H1 (cell line): ENCODE data around the gene UGT1A8. TPM values are rescaled to one million over a fixed set of nuclear protein-coding genes. Genes with fewer than 3 reads are reported as not detected.

Experiments used
- CTCF ChIA-PET: fragments of 300-600 bp; sonication (Branson Sonifier 250); formaldehyde crosslinking; loops from one replicate; lab custom pipeline; 2021; ENCODE audit not compliant: partially characterized antibody; lab: Charles Lee
- POLR2A ChIA-PET: fragments of 300-600 bp; sonication (Branson Sonifier 250); formaldehyde crosslinking; loops from one replicate; lab custom pipeline; 2021; ENCODE audit warnings: inconsistent platforms; ENCODE audit not compliant: partially characterized antibody; lab: Charles Lee
- DNase-seq, 2 experiments: peaks; one replicate each; pipeline versions ENCODE4 v3.0.0 to v3.0.0-alpha.2; 2010 to 2022; ENCODE audit warnings: low spot score in 2 of 2, low read depth in 1 of 2, mixed read lengths in 1 of 2
- FAIRE-seq: peaks from 2 replicates; lab custom pipeline; 2011; peaks lifted over from hg19 to GRCh38; lab: Jason Lieb, UNC
- H2AFZ ChIP-seq: 2 replicates; pipeline ENCODE4 v1.8.1; 2012; ENCODE audit warnings: low read length, inconsistent platforms
- H2AK5ac ChIP-seq: 2 replicates; pipeline ENCODE4 v1.6.1; 2013; ENCODE audit warnings: low read depth, low read length
- H2BK120ac ChIP-seq: replicated peaks from 2 replicates; pipeline ENCODE3; 2013; ENCODE audit warnings: low read depth, low read length, inconsistent platforms
- H2BK12ac ChIP-seq: 2 replicates; pipeline ENCODE4 v1.6.1; 2013; ENCODE audit warnings: low read depth, low read length
- H2BK15ac ChIP-seq: 2 replicates; pipeline ENCODE4 v1.6.1; 2013; ENCODE audit warnings: low read length
- H2BK20ac ChIP-seq: 2 replicates; pipeline ENCODE4 v1.6.1; 2013; ENCODE audit warnings: low read length
- H2BK5ac ChIP-seq: 2 replicates; pipeline ENCODE4 v1.6.1; 2013; ENCODE audit warnings: low read depth, low read length
- H3K14ac ChIP-seq: 2 replicates; pipeline ENCODE4 v1.6.1; 2013; ENCODE audit warnings: inconsistent platforms; ENCODE audit not compliant: insufficient read length
- H3K18ac ChIP-seq: 2 replicates; pipeline ENCODE4 v1.6.1; 2013; ENCODE audit warnings: low read length; ENCODE audit errors: extremely low read depth
- H3K23ac ChIP-seq: 2 replicates; pipeline ENCODE4 v1.6.1; 2013; ENCODE audit warnings: inconsistent platforms; ENCODE audit not compliant: insufficient read length
- H3K23me2 ChIP-seq: 2 replicates; pipeline ENCODE4 v1.6.1; 2013; ENCODE audit warnings: low read depth, low read length
- H3K27ac ChIP-seq: 2 replicates; pipeline ENCODE4 v1.6.1; 2011; ENCODE audit warnings: low read depth, low read length, inconsistent platforms
- H3K27me3 ChIP-seq, 4 experiments: replicated peaks in 1 of 4; 1 replicate in 1 of 4; 2 replicates in 3 of 4; pipeline versions ENCODE4 v1.6.1 to v1.8.1; 2011 to 2013; ENCODE audit warnings: low read length in 3 of 4, mild to moderate bottlenecking in 3 of 4, inconsistent platforms in 2 of 4, mixed read lengths in 2 of 4, moderate library complexity in 1 of 4; ENCODE audit not compliant: control insufficient read depth in 3 of 4, insufficient read depth in 3 of 4; ENCODE audit errors: extremely low read depth in 1 of 4
- H3K36me3 ChIP-seq, 4 experiments: 2 replicates each; pipeline versions ENCODE4 v1.6.1 to v1.8.1; 2011 to 2013; ENCODE audit warnings: mild to moderate bottlenecking in 4 of 4, low read length in 3 of 4, moderate library complexity in 2 of 4, control low read depth in 1 of 4, inconsistent platforms in 1 of 4; ENCODE audit not compliant: insufficient read depth in 4 of 4, control insufficient read depth in 2 of 4
- H3K4ac ChIP-seq: replicated peaks from 2 replicates; pipeline ENCODE3; 2013; ENCODE audit warnings: low read length, low read depth, mixed read lengths, inconsistent platforms; ENCODE audit not compliant: insufficient read length
- H3K4me1 ChIP-seq, 4 experiments: replicated peaks in 1 of 4; 1 replicate in 1 of 4; 2 replicates in 3 of 4; pipeline versions ENCODE4 v1.6.1 to v1.8.1; 2011 to 2013; ENCODE audit warnings: low read length in 3 of 4, inconsistent platforms in 2 of 4, mixed read lengths in 1 of 4; ENCODE audit not compliant: insufficient read depth in 4 of 4, control insufficient read depth in 3 of 4
- H3K4me2 ChIP-seq, 2 experiments: 2 replicates each; pipeline versions ENCODE4 v1.6.1 to v1.8.1; 2011 to 2013; ENCODE audit warnings: low read depth in 2 of 2, low read length in 2 of 2, control low read depth in 1 of 2, inconsistent platforms in 1 of 2, mild to moderate bottlenecking in 1 of 2; ENCODE audit not compliant: insufficient read depth in 1 of 2
- H3K4me3 ChIP-seq, 4 experiments: fragments of 200-600, 300-600 bp in 1 of 4; sonication (generic), shearing (Covaris generic), sonication (Bioruptor Twin) in 1 of 4; 2 replicates each; pipeline versions ENCODE4 v1.5.1 to v1.8.1; 2011 to 2016; ENCODE audit warnings: low read length in 4 of 4, low read depth in 3 of 4, control low read depth in 2 of 4, inconsistent platforms in 2 of 4, mild to moderate bottlenecking in 2 of 4, mixed read lengths in 1 of 4, moderate library complexity in 1 of 4; ENCODE audit not compliant: insufficient read depth in 2 of 4; ENCODE audit errors: extremely low read depth in 1 of 4
- H3K56ac ChIP-seq: replicated peaks from 2 replicates; pipeline ENCODE3; 2013; ENCODE audit warnings: low read depth, mild to moderate bottlenecking, mixed read lengths, low read length, inconsistent platforms; ENCODE audit not compliant: insufficient read length
- H3K79me1 ChIP-seq: 2 replicates; pipeline ENCODE4 v1.6.1; 2013; ENCODE audit warnings: low read depth, low read length, control low read depth
- H3K79me2 ChIP-seq, 2 experiments: 2 replicates each; pipeline versions ENCODE4 v1.6.1 to v1.8.1; 2012 to 2013; ENCODE audit warnings: low read length in 2 of 2, mild to moderate bottlenecking in 2 of 2, inconsistent platforms in 1 of 2; ENCODE audit not compliant: insufficient read depth in 2 of 2, control insufficient read depth in 1 of 2
- H3K9ac ChIP-seq, 4 experiments: replicated peaks in 1 of 4; 1 replicate in 1 of 4; 2 replicates in 3 of 4; pipeline versions ENCODE4 v1.6.1 to v1.8.1; 2011 to 2013; ENCODE audit warnings: low read depth in 3 of 4, low read length in 3 of 4, control low read depth in 2 of 4, mild to moderate bottlenecking in 2 of 4, moderate library complexity in 2 of 4, inconsistent platforms in 1 of 4; ENCODE audit errors: extremely low read depth in 1 of 4
- H3K9me3 ChIP-seq, 2 experiments: 2 replicates each; pipeline versions ENCODE4 v1.6.1 to v1.8.1; 2012 to 2013; ENCODE audit warnings: mild to moderate bottlenecking in 2 of 2, moderate library complexity in 2 of 2, control low read depth in 1 of 2, inconsistent platforms in 1 of 2, low read depth in 1 of 2, low read length in 1 of 2, mixed read lengths in 1 of 2; ENCODE audit not compliant: insufficient read depth in 2 of 2
- H4K20me1 ChIP-seq, 2 experiments: replicated peaks in 1 of 2; 2 replicates each; pipeline versions ENCODE3 to v1.8.1; 2011 to 2013; ENCODE audit warnings: inconsistent platforms in 2 of 2, low read length in 2 of 2, mild to moderate bottlenecking in 1 of 2; ENCODE audit not compliant: insufficient read depth in 2 of 2, control insufficient read depth in 1 of 2
- H4K5ac ChIP-seq: 2 replicates; pipeline ENCODE4 v1.6.1; 2013; ENCODE audit warnings: low read length, low read depth, mixed read lengths, inconsistent platforms; ENCODE audit not compliant: insufficient read length
- H4K8ac ChIP-seq: 2 replicates; pipeline ENCODE4 v1.8.0; 2013; ENCODE audit warnings: mild to moderate bottlenecking, moderate library complexity, low read length, inconsistent platforms; ENCODE audit not compliant: insufficient read depth; ENCODE audit errors: extremely low read depth
- H4K91ac ChIP-seq: replicated peaks from 2 replicates; pipeline ENCODE3; 2013; ENCODE audit warnings: low read length, mixed read lengths, inconsistent platforms; ENCODE audit not compliant: insufficient read length
- CREB1 ChIP-seq: IDR thresholded peaks from 2 replicates; pipeline ENCODE4 v1.6.1; 2012; ENCODE audit warnings: inconsistent platforms
- EP300 ChIP-seq, 2 experiments: IDR thresholded peaks; 1 replicate in 1 of 2; 2 replicates in 1 of 2; pipeline ENCODE4 v1.6.1; 2011 to 2012; ENCODE audit warnings: low read depth in 2 of 2, low read length in 2 of 2, mild to moderate bottlenecking in 2 of 2, borderline replicate concordance in 1 of 2, inconsistent platforms in 1 of 2, moderate library complexity in 1 of 2
- HDAC2 ChIP-seq, 2 experiments: fragments of 300-600 bp in 1 of 2; sonication (generic) in 1 of 2; IDR thresholded peaks; 2 replicates each; pipeline ENCODE4 v1.6.1; 2011 to 2012; ENCODE audit warnings: low read depth in 2 of 2, low read length in 2 of 2, mild to moderate bottlenecking in 2 of 2, moderate library complexity in 2 of 2, borderline replicate concordance in 1 of 2, inconsistent platforms in 1 of 2
- PHF8 ChIP-seq: fragments of 200-600 bp; sonication (generic); conservative IDR thresholded peaks from 2 replicates; pipeline ENCODE4 v1.7.1; 2012; ENCODE audit warnings: low read depth, mild to moderate bottlenecking, inconsistent platforms, low read length, moderate library complexity
- POU5F1 ChIP-seq: IDR thresholded peaks from 2 replicates; pipeline ENCODE4 v1.6.1; 2011; ENCODE audit warnings: low read depth, mild to moderate bottlenecking, low read length, moderate library complexity
- RFX5 ChIP-seq: IDR thresholded peaks from 2 replicates; pipeline ENCODE4 v1.6.1; 2011; ENCODE audit warnings: low read depth, low read length, improper control_type of control experiment, borderline replicate concordance
- SUZ12 ChIP-seq: fragments of 200-600 bp; sonication (generic); IDR thresholded peaks from 2 replicates; pipeline ENCODE4 v1.6.1; 2012; ENCODE audit warnings: mild to moderate bottlenecking, inconsistent platforms, low read length, moderate library complexity, mixed read lengths
- TAF1 ChIP-seq: IDR thresholded peaks from 2 replicates; pipeline ENCODE4 v1.6.1; 2011; ENCODE audit warnings: mild to moderate bottlenecking, low read depth, low read length
- TAF7 ChIP-seq: optimal IDR thresholded peaks from 2 replicates; pipeline ENCODE3; 2011; ENCODE audit warnings: low read depth, mild to moderate bottlenecking, inconsistent platforms, low read length, moderate library complexity, borderline replicate concordance
- TCF12 ChIP-seq: IDR thresholded peaks from 2 replicates; pipeline ENCODE4 v1.6.1; 2011; ENCODE audit warnings: low read depth, mild to moderate bottlenecking, low read length
- USF2 ChIP-seq: IDR thresholded peaks from 2 replicates; pipeline ENCODE4 v1.6.1; 2011; ENCODE audit warnings: low read length, improper control_type of control experiment
- ZNF274 ChIP-seq: IDR thresholded peaks from 2 replicates; pipeline ENCODE4 v1.7.0; 2012; ENCODE audit warnings: low read length, borderline replicate concordance; ENCODE audit errors: extremely low read depth
- WGBS, 2 experiments: shearing (Covaris generic) in 1 of 2; methylation state at CpG; one replicate each; pipeline versions ENCODE4 v1.1.6 to v1.1.7; 2013 to 2015; ENCODE audit warnings: low lambda C conversion rate in 2 of 2, mixed read lengths in 2 of 2, inconsistent platforms in 1 of 2, low coverage in 1 of 2, missing lambda C conversion rate in 1 of 2; ENCODE audit not compliant: insufficient replicate concordance in 2 of 2, insufficient coverage in 1 of 2, insufficient read length in 1 of 2; ENCODE audit errors: extremely low coverage in 1 of 2, missing lambda C conversion rate in 1 of 2; 5-methylcytosine and 5-hydroxymethylcytosine counted together
- polyA plus RNA-seq, 7 experiments: library from polyadenylated mRNA; depleted of rRNA in 3 of 7; stranded (reverse) in 5 of 7; unstranded in 2 of 7; fragments of >200 nt in 5 of 7; fragments of 200-250 nt in 2 of 7; gene quantifications; 1 replicate in 5 of 7; 2 replicates in 1 of 7; 4 replicates in 1 of 7; pipeline versions ENCODE4 v1.2.1 to v1.2.3, GENCODE V29; 2011 to 2013; ENCODE audit warnings: missing spikeins in 2 of 7, mixed read lengths in 2 of 7
- total RNA-seq: library from RNA; stranded (reverse); fragmentation: NEBNext Ultra II Directional; extraction: Animal tissue kit (Norgen Biotek cat#: 25700); gene quantifications from 2 replicates; pipeline ENCODE4 v1.2.1, GENCODE V29; 2021

The UGT1A8 gene
- total and polyA plus RNA-seq, 2 of the 8 experiments (the other 6 are each of a cell fraction or from before 2014, with no cell fraction given) = not detected

GRCh38 chr2:233680361-233681045 lies 63.1 kb downstream of the UGT1A8 start:
- Histone ChIP-seq H3K79me1 (no peaks in the 10 kb centered on the region), H3K9me3 (no peaks in the 10 kb centered on the region), H2AFZ (no peak overlapping the region), H2BK12ac (no peak overlapping the region), H3K14ac (no peak overlapping the region), H3K18ac (no peak overlapping the region), H4K20me1 (no peaks in the 10 kb centered on the region), H2AK5ac (no peak overlapping the region), H3K36me3 (no peaks in the 10 kb centered on the region), H4K5ac (no peak overlapping the region), H2BK120ac (no peak overlapping the region), H4K91ac (no peak overlapping the region), H2BK15ac (no peak overlapping the region), H3K4ac (no peak overlapping the region), H3K79me2 (no peaks in the 10 kb centered on the region), H3K56ac (no peak overlapping the region), H2BK20ac (no peak overlapping the region), H3K23me2 (no peaks in the 10 kb centered on the region), H3K4me3 (no peak overlapping the region), H3K9ac (no peak overlapping the region), H3K23ac (no peak overlapping the region), H3K27ac (no peak overlapping the region), H2BK5ac (no peak overlapping the region), H4K8ac (no peak overlapping the region), H3K4me2 (no peak overlapping the region), H3K27me3 (no peaks in the 10 kb centered on the region), H3K4me1 (no peaks in the 10 kb centered on the region)
- CTCF ChIA-PET = interaction anchor here (1.8 kb wide), 1 partner anchor 31 kb away, joined by 6 read pairs; no protein-coding TSS in a partner anchor
- DNase-seq (no peak), FAIRE-seq (no peak)
- WGBS, 2 experiments = 88% methylated on average over 4 of the region's 4 CpGs; no CpG with 5 or more reads in 1 of the 2 experiments
- POLR2A ChIA-PET = no interaction called here
- TF ChIP-seq CREB1 = no peak
- no peak for TF ChIP-seq RFX5
- TF ChIP-seq POU5F1 = no peak
- no peak for TF ChIP-seq TCF12
- no peak for TF ChIP-seq SUZ12
- TF ChIP-seq ZNF274 = no peak
- TF ChIP-seq HDAC2 (IDR thresholded peaks at IDR 0.05; ENCODE audit: borderline replicate concordance in 1 of 2, low read depth in 2 of 2, low read length in 2 of 2) = no peak
- TF ChIP-seq TAF7 = no peak
- TF ChIP-seq EP300 (IDR thresholded peaks at IDR 0.05; ENCODE audit: borderline replicate concordance in 1 of 2, low read depth in 2 of 2, low read length in 2 of 2) = no peak
- TF ChIP-seq TAF1 = no peak
- TF ChIP-seq PHF8 = no peak
- no peak for TF ChIP-seq USF2
